HG02623 (cell line): ENCODE data around the gene DZIP1.

Experiments used
- ATAC-seq: cut with Tn5 transposase; IDR thresholded peaks from one replicate; pipeline ENCODE4 v1.9.1; 2021; ENCODE audit warnings: moderate library complexity; ENCODE audit not compliant: unreplicated experiment

Gene DZIP1

DNA sequence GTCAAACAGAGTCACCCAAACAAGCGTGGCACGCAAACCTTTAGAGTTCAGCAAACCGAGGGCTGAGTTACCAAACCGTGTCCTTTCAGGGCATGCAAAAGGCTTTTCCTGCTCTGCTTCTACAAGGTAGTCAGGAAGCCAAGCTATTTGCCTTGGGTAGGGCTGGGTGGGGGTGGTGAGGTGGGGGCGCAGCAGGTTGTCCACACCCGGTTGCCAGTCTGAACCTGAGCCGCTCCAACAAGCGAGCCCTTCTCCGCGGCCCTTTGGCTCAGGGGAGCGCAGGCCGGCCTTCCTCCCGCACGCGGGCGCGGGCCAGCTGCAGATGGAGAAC lies 92.3 kb downstream of the DZIP1 start:
- ATAC-seq = no peak

DNA sequence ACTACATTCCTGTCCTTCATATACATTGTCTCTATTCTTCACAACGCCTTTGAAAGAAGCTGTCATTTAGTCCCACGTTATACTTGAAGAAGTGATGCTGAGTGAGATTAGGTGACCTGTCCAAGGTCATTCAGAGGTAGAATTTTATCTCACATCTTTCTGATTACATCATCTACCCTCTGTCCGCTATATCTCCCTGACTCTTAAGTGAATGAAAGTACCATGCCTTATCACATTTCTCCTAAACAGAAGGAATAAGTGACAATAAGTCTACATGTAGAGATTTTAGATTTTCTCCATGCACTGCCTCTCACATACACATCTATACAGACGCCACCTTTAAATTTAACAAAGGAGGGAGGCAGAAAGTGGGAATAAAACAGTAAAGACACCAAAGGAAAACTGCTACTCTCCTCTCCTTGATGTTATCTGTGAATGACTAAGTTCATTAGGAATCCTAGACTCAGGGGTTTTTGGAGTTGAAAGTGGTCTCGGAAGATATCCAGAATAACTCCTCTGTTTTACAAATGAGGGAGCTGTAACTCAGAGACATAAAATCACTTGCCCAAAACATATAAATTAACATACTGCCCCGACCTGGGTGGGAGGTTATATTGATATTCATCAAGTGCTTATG lies 96.9 kb downstream of the DZIP1 start:
- ATAC-seq = no peak

DNA sequence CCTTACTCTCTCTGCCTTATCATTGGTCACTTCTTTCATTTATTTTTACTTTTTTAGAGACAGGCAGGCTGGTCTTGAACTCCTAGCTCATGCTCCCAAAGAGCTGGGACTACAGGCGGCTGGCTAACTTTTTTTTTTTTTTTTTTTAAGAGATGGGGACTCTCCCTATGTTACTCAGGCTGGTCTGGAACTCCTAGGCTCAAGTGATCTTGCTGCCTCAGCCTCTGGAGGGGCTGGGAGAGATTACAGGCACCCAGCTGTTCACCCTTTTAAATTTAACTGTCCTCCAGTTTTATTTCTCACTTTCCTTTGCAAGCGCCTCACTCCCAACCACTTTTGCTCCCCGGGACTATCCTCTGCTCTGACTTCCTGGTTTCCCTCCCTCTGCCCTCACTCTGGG lies 97.6 kb downstream of the DZIP1 start:
- ATAC-seq = no peak

DNA sequence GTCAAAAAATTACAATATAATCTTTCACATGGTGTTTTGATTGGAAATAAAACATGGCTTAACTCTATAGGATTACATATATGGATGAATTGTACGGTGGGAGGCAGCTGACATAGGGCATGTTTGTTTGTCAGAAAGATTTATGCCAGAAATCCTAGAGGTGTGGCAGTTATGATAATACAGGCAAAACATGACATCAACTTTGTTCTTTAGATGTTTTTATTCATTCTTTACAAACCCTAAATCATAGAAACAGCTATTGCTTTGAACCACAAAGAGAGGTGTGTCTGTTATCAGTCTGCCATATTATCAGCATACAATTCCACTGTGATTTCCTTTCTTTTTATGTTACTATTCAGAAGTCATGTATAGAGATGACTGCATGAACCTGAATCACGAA lies 100.2 kb downstream of the DZIP1 start:
- ATAC-seq = no peak

DNA sequence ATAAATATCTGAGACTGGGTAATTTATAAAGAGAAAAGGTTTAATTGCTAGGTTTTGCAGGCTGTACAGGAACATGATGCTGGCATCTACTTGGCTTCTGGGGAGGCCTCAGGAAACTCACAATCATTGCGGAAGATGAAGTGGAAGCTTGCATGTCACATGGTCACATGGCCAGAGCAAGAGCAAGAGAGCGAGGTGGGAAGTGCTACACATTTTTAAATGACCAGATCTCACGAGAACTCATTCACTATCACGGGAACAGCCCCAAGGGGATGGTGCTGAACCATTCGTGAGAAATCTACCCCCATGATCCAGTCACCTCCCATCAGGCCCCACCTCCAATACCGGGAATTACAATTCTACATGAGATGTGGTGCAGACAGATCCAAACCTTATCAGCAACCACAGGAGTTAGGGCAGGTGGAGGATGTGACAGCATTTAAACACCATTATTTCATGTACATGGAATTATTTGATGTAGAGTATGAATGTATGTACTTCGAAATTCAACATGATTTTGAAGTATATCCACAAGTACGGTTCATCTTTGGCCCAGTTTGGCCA lies 102.5 kb downstream of the DZIP1 start:
- no peak for ATAC-seq

- no peak for ATAC-seq
These were observed 103.2 kb downstream of the DZIP1 start for GRCh38 chr13:95541308-95541707.

- no peak for ATAC-seq
These were observed 103.6 kb downstream of the DZIP1 start for GRCh38 chr13:95540888-95541287.

DNA sequence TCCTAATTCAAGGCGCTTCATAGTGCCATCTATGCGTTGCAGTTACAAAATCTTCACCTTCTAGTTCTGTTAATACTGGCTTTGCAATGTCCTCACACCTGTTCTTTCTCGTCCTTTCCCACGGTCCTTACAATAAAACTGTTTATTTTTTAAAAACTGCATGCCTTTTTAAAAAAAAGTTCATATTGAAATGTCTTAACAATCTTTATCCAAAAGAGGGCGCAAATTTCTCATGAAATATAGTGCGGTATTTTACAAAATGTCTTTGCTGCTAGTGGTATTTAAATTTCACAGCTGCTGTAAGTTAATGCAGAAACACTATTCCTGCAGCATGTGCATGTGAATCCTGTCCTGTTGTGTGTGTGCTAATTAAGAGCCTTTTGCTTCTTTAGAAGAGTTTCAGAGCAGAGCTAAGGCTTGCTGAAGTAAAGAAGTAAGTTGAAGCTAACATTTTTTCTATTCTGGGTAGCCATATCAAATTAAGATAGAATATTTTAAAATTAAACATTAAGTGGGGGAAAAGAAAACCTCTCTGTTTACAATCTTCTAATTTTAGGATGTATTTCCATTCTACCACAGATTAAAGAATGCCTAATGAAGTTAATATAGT lies 107.8 kb downstream of the DZIP1 start:
- ATAC-seq = no peak

DNA sequence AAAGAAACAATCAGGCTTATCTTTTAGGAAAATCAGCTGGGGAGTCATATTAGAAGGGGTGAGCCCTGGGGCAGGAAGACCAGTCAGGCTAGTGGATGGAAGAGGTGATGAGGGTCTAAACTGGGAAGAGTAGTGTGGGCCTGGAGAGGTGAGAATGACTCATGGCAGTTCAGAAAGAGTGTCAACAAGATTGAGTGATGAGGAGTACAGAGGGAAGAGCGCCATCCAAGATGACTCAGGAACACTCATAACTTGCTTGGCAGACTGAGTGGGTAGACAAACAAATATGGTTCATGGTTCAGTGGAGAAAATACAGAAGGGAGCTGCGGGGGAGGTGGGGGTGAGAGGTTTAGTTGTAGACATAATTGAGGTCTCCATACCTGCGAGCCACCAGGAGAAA lies 109.3 kb downstream of the DZIP1 start:
- ATAC-seq = peak; percentile 44

- ATAC-seq = no peak
These were observed 110.9 kb downstream of the DZIP1 start for GRCh38 chr13:95533545-95534160.

DNA sequence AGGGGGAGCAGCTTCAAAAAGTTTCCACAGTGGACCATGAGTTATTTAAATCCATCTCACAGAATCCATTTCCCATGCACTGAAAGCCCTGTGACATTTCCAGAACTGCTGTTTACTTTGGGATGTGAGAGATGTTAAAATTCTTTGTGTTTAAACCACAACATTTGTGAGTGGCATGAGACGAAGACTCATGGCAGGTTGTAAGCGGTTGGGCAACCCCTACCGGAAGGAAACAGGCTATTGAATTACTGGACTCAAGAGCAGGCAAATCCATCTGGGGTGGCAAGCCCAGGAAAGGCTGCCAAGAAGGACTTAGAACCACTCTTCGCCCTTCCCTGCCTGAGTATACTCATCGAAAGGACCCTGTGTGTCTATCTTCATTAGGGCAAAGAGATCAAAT lies 114.3 kb downstream of the DZIP1 start:
- ATAC-seq = no peak
